Iris pigment epithelial cell (primary cell): ENCODE data around the gene AFF3.
"Not testable (repeated sequence)": the region's sequence is repeated elsewhere in the genome, so short reads cannot be mapped to it uniquely, and the experiment has no call there.

Experiments
- DNase-seq: peaks from one replicate; pipeline ENCODE4 v3.0.0-alpha.2; 2011; ENCODE audit warnings: low read depth

The AFF3 gene

GRCh38 chr2:100106460-100106859 is 35.9 kb downstream of the AFF3 start:
- no peak for DNase-seq

GRCh38 chr2:100105678-100106054 is 36.7 kb downstream of the AFF3 start:
- DNase-seq, result no peak

GRCh38 chr2:100104718-100105677 is 37.4 kb downstream of the AFF3 start:
- no peak for DNase-seq

- DNase-seq, result not testable (repeated sequence)
These were observed 38.1 kb downstream of the AFF3 start for GRCh38 chr2:100104265-100104664.

- DNase-seq, result not testable (repeated sequence)
These were observed 38.7 kb downstream of the AFF3 start for GRCh38 chr2:100103527-100104252.

GRCh38 chr2:100102466-100103180 is 39.8 kb downstream of the AFF3 start:
- DNase-seq, result not testable (repeated sequence)

GRCh38 chr2:100098855-100099254 is 43.5 kb downstream of the AFF3 start:
- DNase-seq, result not testable (repeated sequence)

- not testable (repeated sequence) for DNase-seq
These were observed 44.6 kb downstream of the AFF3 start for GRCh38 chr2:100097611-100098294.

GRCh38 chr2:100095845-100096244 is 46.5 kb downstream of the AFF3 start:
- DNase-seq, result not testable (repeated sequence)

- not testable (repeated sequence) for DNase-seq
These were observed 50.6 kb downstream of the AFF3 start for GRCh38 chr2:100091807-100092206.

GRCh38 chr2:100085744-100086143 is 56.6 kb downstream of the AFF3 start:
- DNase-seq, result not testable (repeated sequence)

GRCh38 chr2:100083421-100084216 is 58.8 kb downstream of the AFF3 start:
- not testable (repeated sequence) for DNase-seq

GRCh38 chr2:100082302-100082978 is 60.0 kb downstream of the AFF3 start:
- DNase-seq, result not testable (repeated sequence)

- no peak for DNase-seq
These were observed 64.5 kb downstream of the AFF3 start for GRCh38 chr2:100077935-100078334.

GRCh38 chr2:100077456-100077855 is 64.9 kb downstream of the AFF3 start:
- DNase-seq, result no peak

- DNase-seq, result no peak
These were observed 66.9 kb downstream of the AFF3 start for GRCh38 chr2:100075532-100075931.

GRCh38 chr2:100073110-100073509 is 69.3 kb downstream of the AFF3 start:
- DNase-seq, result no peak

GRCh38 chr2:100072503-100072902 is 69.9 kb downstream of the AFF3 start:
- DNase-seq, result no peak

GRCh38 chr2:100071335-100072043 is 70.9 kb downstream of the AFF3 start:
- DNase-seq, result no peak

- DNase-seq, result peak; percentile 19
These were observed 72.3 kb downstream of the AFF3 start for GRCh38 chr2:100070078-100070477.
